ENCODE data around the gene NELFB.

Gene NELFB

GRCh38 chr9:137281345-137282116, 26.4 kb downstream of the NELFB start:
- DNase-seq (ENCODE audit: low spot score) = no peak

- DNase-seq (ENCODE audit: low spot score) = peak; percentile 72
Measured at GRCh38 chr9:137286975-137287383, 31.9 kb downstream of the NELFB start.

- DNase-seq (ENCODE audit: low spot score) = no peak
Measured at GRCh38 chr9:137293094-137293481, 38.0 kb downstream of the NELFB start.

- DNase-seq (ENCODE audit: low spot score) = no peak
Measured at GRCh38 chr9:137293482-137294090, 38.5 kb downstream of the NELFB start.

- peak; percentile 66 for DNase-seq (ENCODE audit: low spot score)
Measured at GRCh38 chr9:137294091-137294680, 39.1 kb downstream of the NELFB start.

- DNase-seq (ENCODE audit: low spot score) = peak; percentile 79
Measured at GRCh38 chr9:137294681-137295237, 39.6 kb downstream of the NELFB start.

- DNase-seq (ENCODE audit: low spot score) = no peak
Measured at GRCh38 chr9:137295238-137295811, 40.2 kb downstream of the NELFB start.

GRCh38 chr9:137295849-137296669, 40.9 kb downstream of the NELFB start:
- no peak for DNase-seq (ENCODE audit: low spot score)

GRCh38 chr9:137296670-137297664, 41.8 kb downstream of the NELFB start:
- DNase-seq (ENCODE audit: low spot score) = no peak

GRCh38 chr9:137297966-137298365, 42.8 kb downstream of the NELFB start:
- DNase-seq (ENCODE audit: low spot score) = no peak

GRCh38 chr9:137298401-137299202, 43.5 kb downstream of the NELFB start:
- no peak for DNase-seq (ENCODE audit: low spot score)

GRCh38 chr9:137299203-137299565, 44.1 kb downstream of the NELFB start:
- no peak for DNase-seq (ENCODE audit: low spot score)

GRCh38 chr9:137299938-137300337, 44.8 kb downstream of the NELFB start:
- DNase-seq (ENCODE audit: low spot score) = no peak

- no peak for DNase-seq (ENCODE audit: low spot score)
Measured at GRCh38 chr9:137300567-137301080, 45.5 kb downstream of the NELFB start.

- DNase-seq (ENCODE audit: low spot score) = peak; percentile 69
Measured at GRCh38 chr9:137301081-137301947, 46.2 kb downstream of the NELFB start.

- DNase-seq (ENCODE audit: low spot score) = peak; percentile 88
Measured at GRCh38 chr9:137302118-137302448, 47.0 kb downstream of the NELFB start, which contains the start of gene NRARP. NRARP (minus strand) TSS chr9:137302271; CDS start chr9:137301928, 343 bp downstream.

GRCh38 chr9:137302449-137303150, 47.5 kb downstream of the NELFB start:
- peak; percentile 78 for DNase-seq (ENCODE audit: low spot score)

Data from SW480 (cell line).